SJSA1 (cell line): ENCODE results near the gene DDX17. TPM values are rescaled to one million over a fixed set of nuclear protein-coding genes. Genes with fewer than 3 reads are reported as not detected.

Experiments
- DNase-seq, 2 experiments: peaks; one replicate each; pipeline ENCODE4 v3.0.0-alpha.2; 2015 to 2020; ENCODE audit warnings: low spot score in 2 of 2, low read depth in 1 of 2
- H3K27ac ChIP-seq: fragments of 250-450 bp; sonication (Bioruptor Pico); 2 replicates; pipeline ENCODE4 v1.5.1; 2020; ENCODE audit warnings: mild to moderate bottlenecking, moderate library complexity
- H3K27me3 ChIP-seq: fragments of 250-450 bp; sonication (Bioruptor Pico); replicated peaks from 2 replicates; pipeline ENCODE4 v1.5.1; 2020; ENCODE audit warnings: mild to moderate bottlenecking, moderate library complexity
- H3K36me3 ChIP-seq: fragments of 250-450 bp; sonication (Bioruptor Pico); 2 replicates; pipeline ENCODE4 v1.5.1; 2020; ENCODE audit warnings: mild to moderate bottlenecking
- H3K4me1 ChIP-seq: fragments of 250-450 bp; sonication (Bioruptor Pico); replicated peaks from 2 replicates; pipeline ENCODE4 v1.6.1; 2021; ENCODE audit warnings: mild to moderate bottlenecking
- H3K4me3 ChIP-seq: fragments of 250-450 bp; sonication (Bioruptor Pico); 2 replicates; pipeline ENCODE4 v1.5.1; 2020; ENCODE audit warnings: mild to moderate bottlenecking
- H3K9me3 ChIP-seq: fragments of 250-450 bp; sonication (Bioruptor Pico); replicated peaks from 2 replicates; pipeline ENCODE4 v1.5.1; 2020; ENCODE audit warnings: mild to moderate bottlenecking
- total RNA-seq: library from RNA; depleted of rRNA; stranded (reverse); fragments of >200 nt; shearing (Covaris generic); gene quantifications from 2 replicates; pipeline ENCODE4 v1.2.3, GENCODE V29; 2014

Gene DDX17
- total RNA-seq, 1 experiment from 2014 or later: 277 TPM

GRCh38 chr22:38467904-38468442 is 38.1 kb downstream of the DDX17 start, which contains the start of gene KDELR3:
TSS of gene KDELR3 (plus strand) at chr22:38468096. CDS start at chr22:38468234, 138 bp downstream.
- H3K36me3 ChIP-seq: no peaks in the 10 kb centered on the region
- DNase-seq: peak in 1 of 2 experiments; percentile 55
- H3K4me3 ChIP-seq: peak within 1 kb of the TSS; percentile 49
- peaks cover 16% of the 10 kb centered on the region for H3K4me1 ChIP-seq
- H3K9me3 ChIP-seq: no peaks in the 10 kb centered on the region
- H3K27me3 ChIP-seq: no peaks in the 10 kb centered on the region
- no peak within 1 kb of the TSS for H3K27ac ChIP-seq

GRCh38 chr22:38467438-38467903 is 38.6 kb downstream of the DDX17 start:
- peaks cover 2% of the 10 kb centered on the region; the same call in 1 of the 2 replicates for H3K27me3 ChIP-seq
- no peaks in the 10 kb centered on the region for H3K9me3 ChIP-seq
- peak overlapping the region; percentile 49 for H3K4me3 ChIP-seq
- H3K4me1 ChIP-seq: peaks cover 16% of the 10 kb centered on the region
- H3K36me3 ChIP-seq: no peaks in the 10 kb centered on the region
- no peak for DNase-seq
- H3K27ac ChIP-seq: no peak overlapping the region

GRCh38 chr22:38465673-38466490 is 40.2 kb downstream of the DDX17 start:
- peaks cover 25% of the 10 kb centered on the region for H3K4me1 ChIP-seq
- no peak overlapping the region for H3K4me3 ChIP-seq
- no peaks in the 10 kb centered on the region for H3K9me3 ChIP-seq
- peaks cover 17% of the 10 kb centered on the region for H3K27me3 ChIP-seq
- no peak overlapping the region for H3K27ac ChIP-seq
- H3K36me3 ChIP-seq: no peaks in the 10 kb centered on the region
- DNase-seq: no peak

- Histone ChIP-seq H3K27me3 (peaks cover 25% of the 10 kb centered on the region), H3K36me3 (no peaks in the 10 kb centered on the region), H3K4me3 (no peak overlapping the region), H3K4me1 (peaks cover 25% of the 10 kb centered on the region), H3K27ac (no peak overlapping the region), H3K9me3 (no peaks in the 10 kb centered on the region)
- no peak for DNase-seq
Observed at GRCh38 chr22:38464992-38465672, 41.0 kb downstream of the DDX17 start.

- H3K9me3 ChIP-seq: no peaks in the 10 kb centered on the region
- no peak overlapping the region for H3K4me3 ChIP-seq
- H3K27me3 ChIP-seq: peaks cover 40% of the 10 kb centered on the region
- H3K36me3 ChIP-seq: no peaks in the 10 kb centered on the region
- peaks cover 19% of the 10 kb centered on the region for H3K4me1 ChIP-seq
- DNase-seq: no peak
- H3K27ac ChIP-seq: no peak overlapping the region
Observed at GRCh38 chr22:38462960-38463784, 42.9 kb downstream of the DDX17 start.

GRCh38 chr22:38461414-38462081 is 44.6 kb downstream of the DDX17 start:
- H3K4me1 ChIP-seq: peaks cover 9% of the 10 kb centered on the region
- DNase-seq: peak; percentile 69 to 83
- H3K36me3 ChIP-seq: no peaks in the 10 kb centered on the region
- no peak overlapping the region for H3K27ac ChIP-seq
- peaks cover 57% of the 10 kb centered on the region for H3K27me3 ChIP-seq
- H3K4me3 ChIP-seq: no peak overlapping the region
- no peaks in the 10 kb centered on the region for H3K9me3 ChIP-seq

GRCh38 chr22:38461057-38461413 is 45.1 kb downstream of the DDX17 start:
- Histone ChIP-seq H3K4me1 (peaks cover 9% of the 10 kb centered on the region), H3K27ac (no peak overlapping the region), H3K9me3 (no peaks in the 10 kb centered on the region), H3K4me3 (no peak overlapping the region), H3K27me3 (peaks cover 62% of the 10 kb centered on the region), H3K36me3 (no peaks in the 10 kb centered on the region)
- no peak for DNase-seq

GRCh38 chr22:38460426-38460840 is 45.7 kb downstream of the DDX17 start:
- no peaks in the 10 kb centered on the region for H3K36me3 ChIP-seq
- H3K9me3 ChIP-seq: no peaks in the 10 kb centered on the region
- no peak overlapping the region for H3K27ac ChIP-seq
- no peak for DNase-seq
- no peak overlapping the region for H3K4me3 ChIP-seq
- peaks cover 9% of the 10 kb centered on the region for H3K4me1 ChIP-seq
- H3K27me3 ChIP-seq: peaks cover 68% of the 10 kb centered on the region

GRCh38 chr22:38456841-38457699 is 49.0 kb downstream of the DDX17 start:
- Histone ChIP-seq H3K4me1 (peaks cover 13% of the 10 kb centered on the region), H3K27me3 (peaks cover 88% of the 10 kb centered on the region)
- no peak for DNase-seq

GRCh38 chr22:38456272-38456835 is 49.8 kb downstream of the DDX17 start:
- no peak for DNase-seq
- Histone ChIP-seq H3K36me3 (no peaks in the 10 kb centered on the region), H3K27ac (no peak overlapping the region), H3K9me3 (0 out of 2 replicates have a peak, but pooled peaks cover 2% of the 10 kb centered on the region), H3K4me1 (peaks cover 7% of the 10 kb centered on the region), H3K27me3 (peaks cover 88% of the 10 kb centered on the region), H3K4me3 (no peak overlapping the region)

More at GRCh38 chr22:38456841-38457699, 49.0 kb downstream of the DDX17 start:
- H3K9me3 ChIP-seq: 0 out of 2 replicates have a peak, but pooled peaks cover 2% of the 10 kb centered on the region
- H3K27ac ChIP-seq: no peak overlapping the region
- no peak overlapping the region for H3K4me3 ChIP-seq
- no peaks in the 10 kb centered on the region for H3K36me3 ChIP-seq

- H3K27ac ChIP-seq: no peak overlapping the region
- no peaks in the 10 kb centered on the region for H3K36me3 ChIP-seq
- DNase-seq: no peak
- H3K4me3 ChIP-seq: no peak overlapping the region
- peaks cover 4% of the 10 kb centered on the region; the same call in 1 of the 2 replicates for H3K4me1 ChIP-seq
- 0 out of 2 replicates have a peak, but pooled peaks cover 2% of the 10 kb centered on the region for H3K9me3 ChIP-seq
- peaks cover 88% of the 10 kb centered on the region for H3K27me3 ChIP-seq
Observed at GRCh38 chr22:38455530-38456271, 50.4 kb downstream of the DDX17 start.
